Measurements from ENCODE around the gene GNA12. TPM values are rescaled to one million over a fixed set of nuclear protein-coding genes. Genes with fewer than 3 reads are reported as not detected.

GNA12 gene
- polyA plus RNA-seq, 1 donor = 27.1 TPM

DNA sequence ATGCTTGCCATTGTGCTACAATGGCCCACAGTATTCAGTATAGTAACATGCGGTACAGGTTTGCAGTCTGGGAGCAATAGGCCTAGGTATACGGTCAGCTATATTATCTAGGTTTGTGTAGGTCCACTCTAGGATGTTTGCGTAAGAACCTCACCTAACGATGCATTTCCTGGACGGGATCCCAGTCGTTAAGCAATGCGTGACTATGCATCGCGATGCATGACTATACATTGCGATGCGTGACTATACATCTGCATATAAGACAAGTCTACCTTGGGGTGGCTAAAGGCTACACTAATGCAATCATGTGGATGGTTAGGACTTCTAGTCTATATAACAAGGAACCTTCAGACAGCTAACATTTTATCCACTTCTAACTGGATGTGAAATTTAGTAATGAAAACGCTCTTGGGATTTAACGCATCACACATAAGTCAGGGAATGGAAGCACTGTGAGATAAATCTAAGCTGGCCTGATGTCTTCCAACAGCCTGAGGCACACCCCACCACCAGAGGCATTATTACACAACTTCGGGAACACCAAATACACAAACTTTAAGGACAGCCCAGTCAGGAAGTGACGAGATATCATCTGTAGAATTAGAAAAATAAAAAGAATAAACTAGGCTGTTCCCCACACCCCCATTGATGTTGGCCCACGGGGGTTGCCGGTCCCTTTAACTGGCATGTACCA, 9.2 kb downstream of the GNA12 start:
- no peak for DNase-seq

DNA sequence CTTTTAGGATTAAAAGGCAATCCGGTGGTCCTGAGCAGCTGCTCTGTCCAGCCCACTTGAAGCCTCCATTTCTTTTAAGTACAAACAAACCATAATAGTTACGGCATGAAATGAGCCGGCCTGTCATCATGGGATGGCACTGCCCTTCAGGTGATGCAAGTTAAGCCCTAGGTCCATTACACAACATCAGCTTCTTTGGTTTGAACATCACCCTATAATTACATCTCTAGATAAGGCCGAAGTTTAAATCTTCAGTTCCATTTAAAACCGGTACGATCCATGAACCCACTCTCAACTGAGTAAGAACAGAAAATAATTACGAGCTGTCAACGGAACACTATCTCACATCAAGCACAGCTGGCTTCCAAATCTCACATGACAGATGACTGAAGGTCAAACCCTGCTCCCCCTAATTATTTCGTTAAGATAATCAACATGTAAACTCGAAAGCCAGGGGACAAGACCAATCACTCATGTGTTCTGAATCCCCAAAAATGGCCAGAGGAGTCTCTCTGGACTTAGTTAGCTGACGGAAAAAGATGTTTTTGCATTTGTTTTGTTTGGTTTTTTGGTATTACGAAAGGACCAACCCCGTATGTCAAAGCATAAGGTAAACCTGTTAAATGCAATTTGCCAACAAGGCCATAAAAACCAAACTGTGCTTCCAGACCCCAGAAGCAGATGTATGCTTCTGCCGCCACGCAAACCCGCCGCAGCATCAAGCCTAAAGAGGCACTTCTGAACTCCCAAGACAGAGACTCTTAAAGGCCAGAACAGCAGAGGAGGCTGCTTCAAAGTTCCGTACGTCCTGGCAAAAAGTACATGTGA, 10.8 kb downstream of the GNA12 start:
- DNase-seq = no peak

GRCh38 chr7:2832461-2832860, 11.6 kb downstream of the GNA12 start:
- no peak for DNase-seq

GRCh38 chr7:2830609-2831376, 13.3 kb downstream of the GNA12 start:
- no peak for DNase-seq

DNA sequence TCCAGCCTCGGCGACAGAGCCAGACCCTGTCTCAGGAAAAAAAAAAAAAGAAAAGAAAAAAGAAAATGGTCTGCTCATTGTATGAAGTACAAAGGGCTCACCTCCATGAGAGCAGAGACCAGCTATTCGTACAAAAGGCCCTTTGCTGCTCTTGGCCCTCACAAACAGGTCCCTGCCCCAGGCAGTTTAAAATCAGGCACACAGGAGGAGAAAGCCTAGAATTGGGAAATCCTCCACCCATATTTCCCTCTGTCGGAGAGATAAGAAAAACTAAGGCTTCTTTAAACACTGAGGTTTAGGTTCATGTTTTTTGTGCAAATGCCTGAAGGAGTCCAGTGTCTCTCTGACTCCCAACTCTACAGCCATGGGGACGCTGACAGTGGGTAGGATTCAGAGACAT, 15.1 kb downstream of the GNA12 start:
- no peak for DNase-seq

DNA sequence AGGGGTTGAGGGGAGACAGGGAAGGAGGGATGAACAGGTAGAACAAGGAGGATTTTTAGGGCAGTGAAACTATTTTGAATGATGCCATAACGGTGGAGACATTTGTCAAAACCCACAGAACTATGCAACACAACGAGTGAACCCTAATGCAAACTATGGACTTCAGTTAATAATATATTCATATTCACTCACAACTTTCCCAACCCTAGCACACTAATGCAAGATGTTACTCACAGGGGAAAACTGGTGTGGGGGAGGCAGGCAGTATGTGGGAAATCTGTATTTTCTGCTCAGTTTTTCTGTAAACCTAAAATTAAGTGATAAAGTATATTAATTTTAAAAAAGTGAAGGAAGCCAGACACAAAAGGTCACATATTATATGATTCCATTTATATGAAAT, 17.3 kb downstream of the GNA12 start:
- no peak for DNase-seq

DNA sequence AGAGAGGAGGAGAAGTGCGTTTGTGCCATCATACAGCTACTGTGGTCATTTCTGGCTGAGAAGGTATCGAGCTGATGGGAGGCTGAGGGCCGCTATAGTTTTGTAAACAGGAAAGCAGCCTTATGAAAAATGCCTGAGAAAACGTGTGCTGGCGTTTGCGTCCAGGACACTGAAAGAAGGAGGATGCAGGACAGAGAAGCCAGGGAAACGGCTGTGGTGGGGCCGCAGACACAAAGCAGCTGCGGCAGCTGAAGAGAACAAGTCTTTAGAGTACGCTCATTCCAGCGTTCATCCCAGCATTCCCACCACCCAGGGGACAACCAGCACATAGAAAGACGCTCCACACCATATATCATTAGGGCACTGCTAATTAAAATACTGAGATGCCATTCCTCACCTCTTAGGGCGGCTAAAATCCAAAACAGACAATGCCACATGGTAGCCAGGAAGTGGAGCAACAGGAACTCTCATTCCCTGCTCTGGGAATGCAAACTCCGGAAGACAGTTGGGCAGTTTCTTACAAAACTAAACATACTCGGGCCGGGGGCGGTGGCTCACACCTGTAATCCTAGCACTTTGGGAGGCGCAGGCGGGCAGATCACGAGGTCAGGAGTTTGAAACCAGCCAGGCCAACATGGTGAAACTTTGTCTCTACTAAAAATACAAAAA, 18.4 kb downstream of the GNA12 start:
- peak; percentile 37 for DNase-seq

DNA sequence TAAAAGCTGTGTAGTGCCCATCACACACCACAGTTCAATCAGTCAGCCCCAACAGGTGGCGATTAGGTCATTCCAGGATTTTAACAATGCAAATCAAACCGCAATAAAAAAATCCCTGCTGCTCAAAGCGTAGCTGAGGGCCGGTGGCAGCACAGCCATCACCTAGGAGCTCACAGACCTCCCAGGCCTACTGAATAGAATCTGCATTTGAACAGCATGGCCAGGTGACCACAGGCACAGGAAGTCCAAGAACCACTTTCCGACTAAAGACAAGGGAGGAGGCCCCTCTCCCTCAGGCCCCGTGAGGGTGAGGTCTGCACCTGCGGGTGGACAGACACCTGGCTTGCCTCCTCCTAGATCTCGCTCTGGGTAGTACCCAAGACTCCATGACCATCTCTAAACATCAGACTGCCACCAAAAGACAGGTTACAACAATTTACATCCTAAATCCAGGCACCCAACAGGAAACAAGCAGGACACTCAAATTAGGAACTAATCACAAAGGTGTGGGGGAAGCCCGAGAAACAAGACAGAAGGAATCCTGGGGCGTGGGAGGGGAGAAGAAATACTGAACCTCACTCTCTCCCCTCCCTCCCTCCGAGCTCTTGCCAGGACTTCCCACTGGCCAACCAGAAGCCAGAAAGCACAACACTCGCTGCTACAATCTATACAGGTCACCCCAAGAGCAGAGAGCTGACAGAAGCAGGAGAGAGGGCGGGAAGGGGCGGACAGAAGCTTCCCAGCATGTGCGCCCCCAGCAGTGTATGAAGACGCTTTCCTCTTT, 19.2 kb downstream of the GNA12 start:
- no peak for DNase-seq

GRCh38 chr7:2824026-2824677, 20.0 kb downstream of the GNA12 start:
- no peak for DNase-seq

- no peak for DNase-seq
These were observed 21.0 kb downstream of the GNA12 start for GRCh38 chr7:2823130-2823529.

GRCh38 chr7:2821842-2822507, 22.1 kb downstream of the GNA12 start:
- DNase-seq = no peak

- DNase-seq = no peak
These were observed 22.8 kb downstream of the GNA12 start for GRCh38 chr7:2821161-2821841.

GRCh38 chr7:2820508-2820934, 23.6 kb downstream of the GNA12 start:
- no peak for DNase-seq

GRCh38 chr7:2819954-2820397, 24.1 kb downstream of the GNA12 start:
- no peak for DNase-seq

DNA sequence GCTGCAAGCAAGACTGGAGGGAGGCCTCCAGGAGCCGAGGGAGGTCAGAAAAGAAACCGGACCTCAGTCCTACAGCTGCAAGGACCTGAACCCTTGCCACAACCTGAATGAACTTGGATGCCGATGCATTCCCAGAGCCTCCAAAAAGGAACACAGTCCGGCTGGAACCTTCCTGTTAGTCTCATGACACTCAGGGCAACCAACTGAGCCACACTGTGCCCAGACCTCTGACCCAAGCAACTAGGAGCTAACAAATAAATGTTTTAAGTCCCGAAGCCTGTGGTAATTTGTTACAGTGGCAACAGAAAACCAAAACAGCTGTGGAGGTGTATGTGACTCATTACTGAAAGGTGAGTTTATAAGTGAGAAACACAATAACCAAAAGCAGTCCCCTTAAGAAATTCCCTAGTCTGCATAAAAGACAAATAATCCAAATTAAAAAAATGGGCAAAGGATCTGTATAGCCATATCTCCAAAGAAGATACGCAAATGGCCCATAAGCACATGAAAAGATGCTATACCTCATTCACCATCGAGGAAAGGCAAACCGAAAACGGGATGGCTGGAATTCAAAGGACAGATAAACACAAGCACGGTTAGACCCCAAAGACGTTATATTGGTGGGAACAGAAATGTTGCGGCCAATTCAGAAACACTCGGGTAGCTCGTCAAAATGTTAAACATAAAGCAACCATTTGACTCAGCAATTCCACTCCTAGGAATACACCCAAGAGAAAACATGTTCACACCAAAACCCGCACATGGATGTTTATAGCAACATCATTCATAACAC, 24.8 kb downstream of the GNA12 start:
- no peak for DNase-seq

DNA sequence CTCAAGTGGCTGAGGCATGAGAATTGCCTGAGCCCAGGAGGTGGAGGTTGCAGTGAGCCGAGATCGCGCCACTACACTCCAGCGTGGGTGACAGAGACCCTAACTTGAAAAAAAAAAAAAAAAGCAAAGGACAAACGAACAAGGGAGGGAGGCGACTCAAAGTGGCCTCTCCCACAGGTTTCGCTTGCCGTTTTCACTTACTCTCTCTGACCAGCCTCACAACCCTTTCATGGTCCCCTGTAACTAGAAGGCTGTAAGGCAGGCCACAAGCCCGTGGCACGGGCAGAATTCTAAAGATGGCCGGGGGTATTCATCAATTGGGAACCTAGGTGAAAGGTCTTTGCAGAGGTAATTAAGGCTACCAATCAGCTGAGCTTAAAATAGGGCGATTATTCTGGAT, 25.5 kb downstream of the GNA12 start:
- no peak for DNase-seq

GRCh38 chr7:2818121-2818520, 26.0 kb downstream of the GNA12 start:
- no peak for DNase-seq

GRCh38 chr7:2817456-2817855, 26.7 kb downstream of the GNA12 start:
- DNase-seq = no peak

GRCh38 chr7:2815875-2816245, 28.2 kb downstream of the GNA12 start:
- no peak for DNase-seq

Data from hindlimb muscle (tissue), 1 donor.